A549 (cell line): Measurements from ENCODE around the gene LLGL2. TPM values are rescaled to one million over a fixed set of nuclear protein-coding genes. Genes with fewer than 3 reads are reported as not detected.

ENCODE experiments used
- ATAC-seq, 2 experiments: fragments of 200-7000 bp in 1 of 2; fragments of >200 bp in 1 of 2; cut with Nextera tagmentation in 1 of 2; cut with Tn5 transposase in 1 of 2; 3 replicates each; pipeline versions ENCODE4 v1.8.0 to v1.9.1; 2018 to 2020; ENCODE audit warnings: mild to moderate bottlenecking in 1 of 2, moderate library complexity in 1 of 2
- CTCF ChIA-PET: fragments of 300-600 bp; sonication (Branson Sonifier 250); formaldehyde crosslinking; extraction: SDS; loops from one replicate; lab custom pipeline; 2021; ENCODE audit warnings: antibody characterized with exemption, inconsistent platforms; lab: Yijun Ruan, JAX
- POLR2A ChIA-PET: fragments of 350-600 bp; formaldehyde crosslinking; extraction: SDS; loops from one replicate; lab custom pipeline; 2021; ENCODE audit warnings: antibody characterized with exemption, inconsistent platforms; lab: Yijun Ruan, JAX
- DNase-seq, 2 experiments: peaks; one replicate each; pipeline versions ENCODE4 v3.0.0 to v3.0.0-alpha.2; 2011 to 2016; ENCODE audit warnings: low read depth in 1 of 2, low spot score in 1 of 2
- FAIRE-seq: peaks from 2 replicates; lab custom pipeline; 2011; peaks lifted over from hg19 to GRCh38; lab: Jason Lieb, UNC
- H3K27ac ChIP-seq, 2 experiments: fragments of >200 bp; sonication (Bioruptor Twin); formaldehyde crosslinking; 3 replicates each; pipeline ENCODE4 v1.5.1; 2016 to 2017
- H3K4me1 ChIP-seq: fragments of >200 bp; sonication (Bioruptor Twin); formaldehyde crosslinking; 3 replicates; pipeline ENCODE4 v1.6.1; 2016
- H3K4me2 ChIP-seq: fragments of >200 bp; sonication (Bioruptor Twin); formaldehyde crosslinking; 3 replicates; pipeline ENCODE4 v1.6.1; 2016
- H3K4me3 ChIP-seq: fragments of >200 bp; sonication (Bioruptor Twin); formaldehyde crosslinking; 3 replicates; pipeline ENCODE4 v1.5.1; 2016
- H3K9me3 ChIP-seq: fragments of >200 bp; sonication (Bioruptor Twin); formaldehyde crosslinking; 3 replicates; pipeline ENCODE4 v1.6.1; 2016
- ATOH8 ChIP-seq: fragments of 250-450 bp; sonication (Bioruptor Pico); IDR thresholded peaks from 2 replicates; pipeline ENCODE4 v1.5.0; 2020; ENCODE audit warnings: low read depth, mild to moderate bottlenecking, moderate library complexity
- CEBPB ChIP-seq, 2 experiments: fragments of >200 bp in 1 of 2; sonication (Bioruptor Twin) in 1 of 2; formaldehyde crosslinking in 1 of 2; IDR thresholded peaks; 2 replicates each; pipeline ENCODE4 v1.6.1; 2012 to 2016
- CHD2 ChIP-seq: fragments of 150-350 bp; IDR thresholded peaks from 2 replicates; pipeline ENCODE4 v1.6.1; 2014; ENCODE audit warnings: low read length; ENCODE audit not compliant: partially characterized antibody
- FOXS1 ChIP-seq: fragments of 250-450 bp; sonication (Bioruptor Pico); IDR thresholded peaks from 2 replicates; pipeline ENCODE4 v1.5.0; 2020; ENCODE audit warnings: mild to moderate bottlenecking, moderate library complexity
- GATA3 ChIP-seq: IDR thresholded peaks from 2 replicates; pipeline ENCODE4 v1.6.1; 2012; ENCODE audit warnings: borderline replicate concordance
- HDAC2 ChIP-seq: fragments of 200-600 bp; sonication (generic); IDR thresholded peaks from 2 replicates; pipeline ENCODE4 v1.6.1; 2016
- HEYL ChIP-seq: fragments of 250-450 bp; sonication (Bioruptor Pico); IDR thresholded peaks from 2 replicates; pipeline ENCODE4 v1.8.0; 2021; ENCODE audit warnings: mild to moderate bottlenecking, moderate library complexity
- HOXA7 ChIP-seq: fragments of 250-450 bp; sonication (Bioruptor Pico); IDR thresholded peaks from 2 replicates; pipeline ENCODE4 v1.5.0; 2020; ENCODE audit warnings: mild to moderate bottlenecking, moderate library complexity
- HOXB13 ChIP-seq: fragments of 250-450 bp; sonication (Bioruptor Pico); IDR thresholded peaks from 2 replicates; pipeline ENCODE4 v1.5.0; 2020; ENCODE audit warnings: low read depth, mild to moderate bottlenecking, moderate library complexity
- KDM1A ChIP-seq: fragments of 200-600 bp; sonication (generic); IDR thresholded peaks from 2 replicates; pipeline ENCODE4 v1.6.1; 2016; ENCODE audit warnings: low read depth, mild to moderate bottlenecking
- PHF8 ChIP-seq: fragments of 200-600 bp; sonication (generic); IDR thresholded peaks from 2 replicates; pipeline ENCODE4 v1.6.1; 2016; ENCODE audit warnings: low read depth, mild to moderate bottlenecking, antibody characterized with exemption, moderate library complexity, borderline replicate concordance
- ZC3H11A ChIP-seq: fragments of 450-650 bp; IDR thresholded peaks from 2 replicates; pipeline ENCODE4 v1.6.1; 2014; ENCODE audit warnings: antibody characterized with exemption, mild to moderate bottlenecking
- ZFP36 ChIP-seq: fragments of 450-650 bp; IDR thresholded peaks from 2 replicates; pipeline ENCODE4 v1.6.1; 2014; ENCODE audit warnings: borderline replicate concordance; ENCODE audit not compliant: partially characterized antibody
- ZSCAN20 ChIP-seq: fragments of 250-450 bp; sonication (Bioruptor Pico); IDR thresholded peaks from 2 replicates; pipeline ENCODE4 v1.8.0; 2022; ENCODE audit warnings: mild to moderate bottlenecking, moderate library complexity
- WGBS: methylation state at CpG from one replicate; pipeline ENCODE4 v1.1.6; 2017; ENCODE audit errors: missing lambda C conversion rate; 5-methylcytosine and 5-hydroxymethylcytosine counted together
- polyA plus RNA-seq, 4 experiments: library from polyadenylated mRNA; depleted of rRNA in 3 of 4; stranded (reverse); fragments of >200 nt; fragmentation: RNase III in 1 of 4; extraction: RNeasy Plus Mini Kit Qiagen cat#74134 plus additional on column Dnase treatment in 1 of 4; gene quantifications; 2 replicates in 3 of 4; 3 replicates in 1 of 4; pipeline ENCODE4 v1.2.3, GENCODE V29; 2011 to 2017
- TF ChIP-seq, protein P1 (sequence below): IDR thresholded peaks from 2 replicates; pipeline ENCODE4 v1.6.1; 2012
- TF ChIP-seq, protein P2 (sequence below): IDR thresholded peaks from 2 replicates; pipeline ENCODE4 v1.6.1; 2012

Gene LLGL2
- polyA plus RNA-seq, 2 of the 4 experiments (the other 2 are of a cell fraction) = 18.9 to 35.0 TPM

DNA sequence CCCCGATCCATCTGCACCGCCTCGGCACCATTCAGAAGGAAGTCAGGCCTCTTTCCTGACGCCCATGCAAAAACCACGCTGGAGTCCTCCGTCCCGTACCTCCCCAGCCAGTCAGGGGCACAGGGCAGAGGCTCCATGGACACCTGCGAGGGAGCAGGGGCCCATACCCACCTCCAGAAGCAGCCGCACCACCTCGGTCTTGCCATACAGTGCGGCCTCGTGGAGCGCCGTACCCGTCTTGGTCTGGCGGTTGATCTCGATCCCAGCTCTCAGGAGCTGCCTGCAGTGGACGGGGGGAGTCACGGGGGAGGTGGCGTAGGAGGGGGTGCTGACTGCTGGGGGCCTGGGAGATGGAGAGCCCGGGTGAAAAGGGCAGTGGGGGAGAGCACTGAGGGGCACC is 19.4 kb upstream of the LLGL2 start (continued):
- TF ChIP-seq, protein P1, sequence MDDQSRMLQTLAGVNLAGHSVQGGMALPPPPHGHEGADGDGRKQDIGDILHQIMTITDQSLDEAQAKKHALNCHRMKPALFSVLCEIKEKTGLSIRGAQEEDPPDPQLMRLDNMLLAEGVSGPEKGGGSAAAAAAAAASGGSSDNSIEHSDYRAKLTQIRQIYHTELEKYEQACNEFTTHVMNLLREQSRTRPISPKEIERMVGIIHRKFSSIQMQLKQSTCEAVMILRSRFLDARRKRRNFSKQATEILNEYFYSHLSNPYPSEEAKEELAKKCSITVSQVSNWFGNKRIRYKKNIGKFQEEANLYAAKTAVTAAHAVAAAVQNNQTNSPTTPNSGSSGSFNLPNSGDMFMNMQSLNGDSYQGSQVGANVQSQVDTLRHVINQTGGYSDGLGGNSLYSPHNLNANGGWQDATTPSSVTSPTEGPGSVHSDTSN = no peak
- TF ChIP-seq HDAC2 = no peak
- no peak for TF ChIP-seq ZSCAN20 (CRISPR knock-in tag)
- TF ChIP-seq HEYL (CRISPR knock-in tag) = no peak
- no peak for TF ChIP-seq ZFP36
- TF ChIP-seq CHD2 = no peak
- TF ChIP-seq GATA3 = no peak
- TF ChIP-seq PHF8 = no peak
- no peak for TF ChIP-seq HOXB13 (CRISPR knock-in tag)
- TF ChIP-seq ZC3H11A = no peak

DNA sequence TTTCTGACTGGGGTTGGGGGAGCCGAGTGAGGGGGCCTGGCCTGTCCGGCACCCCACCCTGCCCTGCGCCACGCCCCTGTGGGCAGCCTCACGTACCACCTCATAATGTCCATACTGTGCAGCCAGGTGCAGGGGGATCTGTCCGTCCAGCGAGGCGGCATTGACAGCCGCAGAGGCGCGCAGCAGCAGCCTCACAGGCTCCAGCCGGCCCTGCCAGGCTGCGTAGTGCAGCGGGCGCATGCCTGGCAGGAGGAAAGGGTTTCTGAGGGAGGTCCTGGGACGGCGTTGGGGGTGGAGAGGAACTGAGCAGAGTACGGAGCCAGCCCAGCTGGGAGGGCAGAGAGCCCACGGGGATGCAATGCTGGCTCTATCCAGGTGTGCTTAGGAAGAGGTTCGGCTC is 18.6 kb upstream of the LLGL2 start:
- ChIA-PET POLR2A (no interaction called here), CTCF (interaction anchor here (1.8 to 6.4 kb wide), 5 partner anchors 10 to 66 kb away, joined by 4 to 55 read pairs (median 18); partner anchors contain the start of genes LLGL2 and TSEN54)
- ATAC-seq (no peak), FAIRE-seq (no peak), DNase-seq (no peak)
- Histone ChIP-seq H3K4me2 (no peak overlapping the region), H3K4me1 (peaks cover 18% of the 10 kb centered on the region), H3K9me3 (no peaks in the 10 kb centered on the region), H3K27ac (no peak overlapping the region), H3K4me3 (no peak overlapping the region)
- TF ChIP-seq FOXS1 (CRISPR knock-in tag) (no peak), ATOH8 (CRISPR knock-in tag) (no peak), HOXB13 (CRISPR knock-in tag) (no peak), KDM1A (no peak), HEYL (CRISPR knock-in tag) (no peak)
- TF ChIP-seq, protein P1 = no peak
- WGBS = 91% methylated on average over 20 of the region's 20 CpGs

DNA sequence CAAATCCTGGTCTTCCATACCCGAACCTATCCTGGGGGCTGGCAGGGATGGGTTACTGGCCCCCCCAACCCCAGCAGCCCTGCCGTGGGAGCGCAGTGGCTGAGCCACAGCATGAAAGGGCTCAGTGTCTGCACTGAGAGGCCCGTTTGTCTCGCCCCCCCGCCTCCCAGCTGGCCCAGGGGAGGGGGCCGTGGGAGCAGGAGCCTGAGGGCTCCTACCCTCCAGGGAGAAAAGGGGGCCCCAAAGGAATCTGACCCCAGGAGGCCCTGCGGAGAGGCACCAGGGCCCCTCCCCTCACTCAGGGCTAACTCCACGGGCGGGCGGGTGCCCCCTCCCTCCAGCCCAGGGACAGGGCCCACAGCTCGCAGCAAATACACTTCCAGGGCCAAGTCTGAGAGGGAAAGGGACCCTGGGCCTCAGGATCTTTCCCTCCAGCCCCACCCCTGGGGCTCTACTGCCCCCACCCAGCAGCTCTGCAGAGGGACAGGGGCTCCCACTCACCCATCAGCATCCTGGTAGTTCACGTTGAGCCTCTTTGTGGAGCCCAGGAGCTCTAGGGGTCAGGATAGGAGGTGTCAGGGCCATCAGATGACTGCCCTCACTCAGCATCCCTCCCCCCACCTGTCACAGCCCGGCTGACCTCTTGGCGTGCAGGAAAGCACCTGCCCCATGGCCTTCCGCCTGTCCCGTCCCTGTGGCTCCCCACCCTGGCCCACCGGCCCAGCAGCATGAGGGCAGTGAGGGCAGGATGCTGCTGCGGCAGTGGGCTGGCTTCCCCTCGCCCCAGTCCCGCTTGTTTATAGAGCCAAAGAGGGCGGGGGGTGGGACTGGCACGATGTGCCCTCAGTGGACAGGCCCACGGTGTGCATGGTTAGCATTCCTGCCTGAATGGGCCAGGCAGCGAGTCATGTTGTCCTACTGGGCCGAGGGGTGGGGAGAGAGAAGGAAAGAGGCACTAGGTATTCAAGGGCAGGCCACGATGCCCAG is 17.5 kb upstream of the LLGL2 start:
- TF ChIP-seq CEBPB (IDR thresholded peaks at IDR 0.05) (no peak), HOXA7 (CRISPR knock-in tag) (no peak)
- TF ChIP-seq, protein P2, sequence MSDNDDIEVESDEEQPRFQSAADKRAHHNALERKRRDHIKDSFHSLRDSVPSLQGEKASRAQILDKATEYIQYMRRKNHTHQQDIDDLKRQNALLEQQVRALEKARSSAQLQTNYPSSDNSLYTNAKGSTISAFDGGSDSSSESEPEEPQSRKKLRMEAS = no peak
- TF ChIP-seq, all 56 proteins: peak for 0
- ATAC-seq (peak; percentile 6 to 20; a peak in 3 of 6 replicates), FAIRE-seq (no peak), DNase-seq (no peak)
- Histone ChIP-seq H3K4me3 (no peak overlapping the region), H3K4me2 (peak overlapping the region; percentile 18; the same call in 2 of the 3 replicates), H3K9me3 (no peaks in the 10 kb centered on the region), H3K4me1 (peaks cover 28% of the 10 kb centered on the region), H3K27ac (peak overlapping the region in 1 of 2 experiments; percentile 22; a peak in 1 of 6 replicates)
- WGBS = 63% methylated on average over 16 of the region's 27 CpGs
- POLR2A ChIA-PET = no interaction called here
- CTCF ChIA-PET = interaction anchor here (0.9 to 6.4 kb wide), 6 partner anchors 9 to 96 kb away, joined by 3 to 55 read pairs (median 4); partner anchors contain the start of gene TSEN54
